Measurements from ENCODE around the gene CYP8B1.

DNA sequence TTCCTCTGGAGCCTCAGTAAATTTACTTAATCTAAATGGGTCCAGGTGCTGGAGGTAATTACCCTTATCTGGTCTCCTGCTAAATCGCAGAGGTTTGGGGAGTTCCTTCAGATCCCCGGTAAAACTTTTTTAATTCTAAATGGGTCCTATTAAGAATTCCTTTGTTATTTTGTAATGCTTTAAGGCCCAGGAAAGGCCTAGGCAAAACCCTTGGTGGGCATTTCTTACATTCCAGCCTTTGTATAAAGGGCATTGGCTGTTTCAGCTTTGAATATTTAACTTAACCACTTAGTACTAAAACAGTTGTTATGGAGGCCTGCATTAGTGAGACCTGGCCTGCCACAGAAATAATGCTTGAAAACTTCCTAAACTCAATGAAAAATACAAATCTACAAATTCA is 15.4 kb upstream of the CYP8B1 start:
- TF ChIP-seq, protein P1, sequence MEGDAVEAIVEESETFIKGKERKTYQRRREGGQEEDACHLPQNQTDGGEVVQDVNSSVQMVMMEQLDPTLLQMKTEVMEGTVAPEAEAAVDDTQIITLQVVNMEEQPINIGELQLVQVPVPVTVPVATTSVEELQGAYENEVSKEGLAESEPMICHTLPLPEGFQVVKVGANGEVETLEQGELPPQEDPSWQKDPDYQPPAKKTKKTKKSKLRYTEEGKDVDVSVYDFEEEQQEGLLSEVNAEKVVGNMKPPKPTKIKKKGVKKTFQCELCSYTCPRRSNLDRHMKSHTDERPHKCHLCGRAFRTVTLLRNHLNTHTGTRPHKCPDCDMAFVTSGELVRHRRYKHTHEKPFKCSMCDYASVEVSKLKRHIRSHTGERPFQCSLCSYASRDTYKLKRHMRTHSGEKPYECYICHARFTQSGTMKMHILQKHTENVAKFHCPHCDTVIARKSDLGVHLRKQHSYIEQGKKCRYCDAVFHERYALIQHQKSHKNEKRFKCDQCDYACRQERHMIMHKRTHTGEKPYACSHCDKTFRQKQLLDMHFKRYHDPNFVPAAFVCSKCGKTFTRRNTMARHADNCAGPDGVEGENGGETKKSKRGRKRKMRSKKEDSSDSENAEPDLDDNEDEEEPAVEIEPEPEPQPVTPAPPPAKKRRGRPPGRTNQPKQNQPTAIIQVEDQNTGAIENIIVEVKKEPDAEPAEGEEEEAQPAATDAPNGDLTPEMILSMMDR (IDR thresholded peaks at IDR 0.05) = no peak
- TF ChIP-seq POLR2AphosphoS5 (IDR thresholded peaks at IDR 0.05) (no peak), POLR2A (IDR thresholded peaks at IDR 0.05) (no peak)
